Endothelial cell of umbilical vein (primary cell): ENCODE measurements around the gene ZNF43.

Experiments
- CTCF ChIP-seq, 2 donors: IDR thresholded peaks; 1 replicate in 1 of 2; 2 replicates in 1 of 2; pipeline ENCODE4 v1.5.1; 2011; ENCODE audit warnings: low read length in 2 of 2, mild to moderate bottlenecking in 2 of 2, moderate library complexity in 2 of 2, control low read depth in 1 of 2, inconsistent platforms in 1 of 2, low read depth in 1 of 2; ENCODE audit not compliant: insufficient read depth in 1 of 2; ENCODE audit errors: extremely low read depth in 1 of 2
- POLR2A ChIP-seq: IDR thresholded peaks from 2 replicates; pipeline ENCODE4 v1.6.1; 2012; ENCODE audit warnings: low read depth, mild to moderate bottlenecking, control low read depth, low read length
- POLR2AphosphoS5 ChIP-seq: IDR thresholded peaks from 2 replicates; pipeline ENCODE4 v1.6.1; 2012; ENCODE audit warnings: low read depth, mild to moderate bottlenecking, control low read depth, low read length, moderate library complexity; ENCODE audit not compliant: insufficient read depth

GRCh38 chr19:21812448-21812847, 23.5 kb downstream of the ZNF43 start:
- TF ChIP-seq POLR2A: no peak
- no peak for TF ChIP-seq CTCF (IDR thresholded peaks at IDR 0.05; ENCODE audit: extremely low read depth in 1 of 2, insufficient read depth in 1 of 2, low read depth in 1 of 2, low read length in 2 of 2)
- TF ChIP-seq POLR2AphosphoS5: no peak
